GM11168 (cell line): ENCODE data around the gene CHDH.

Source experiments
- in situ Hi-C: fragments of 300-500 bp; cut with MboI; formaldehyde crosslinking; loops from one replicate; pipeline ENCODE4 v1.12.0; 2022; ENCODE audit warnings: low sequenced_read_pairs; ENCODE audit not compliant: unreplicated experiment

CHDH gene

DNA sequence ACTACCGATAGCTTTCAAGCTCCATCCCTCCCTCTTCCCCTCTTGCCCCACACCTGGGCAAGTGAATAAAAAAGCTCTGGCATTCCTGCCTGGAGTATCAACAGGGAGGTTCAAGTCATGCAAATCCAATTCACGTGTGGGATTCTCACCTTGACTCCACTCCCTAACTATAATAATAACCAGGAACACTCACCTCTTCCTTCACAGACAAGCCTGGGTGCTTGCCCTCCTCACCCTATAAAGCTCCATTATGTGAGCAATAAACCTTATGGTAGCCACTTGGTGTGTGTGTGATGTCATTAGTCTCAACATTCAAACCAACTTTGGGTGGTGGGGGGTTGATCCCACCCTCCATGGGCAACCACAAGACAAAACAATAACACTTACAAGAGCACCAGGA is 16.6 kb downstream of the CHDH start:
- in situ Hi-C loops = no loop called here

DNA sequence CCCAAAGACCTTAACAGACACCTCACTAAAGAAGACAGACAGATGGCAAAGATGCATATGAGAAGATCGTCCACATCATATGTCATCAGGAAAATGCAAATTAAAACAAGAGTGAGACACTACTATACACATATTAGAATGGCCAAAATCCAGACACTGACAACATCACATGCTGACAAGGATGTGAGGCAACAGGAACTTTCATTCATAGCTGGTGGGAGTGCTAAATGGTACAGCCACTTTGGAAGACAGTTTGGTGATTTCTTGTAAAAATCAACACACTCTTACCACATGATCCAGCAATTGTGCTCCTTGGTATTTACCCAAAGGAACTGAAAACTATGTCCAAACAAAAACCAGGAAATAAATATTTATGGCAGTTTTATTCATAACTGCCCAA is 17.6 kb downstream of the CHDH start:
- in situ Hi-C loops = no loop called here

DNA sequence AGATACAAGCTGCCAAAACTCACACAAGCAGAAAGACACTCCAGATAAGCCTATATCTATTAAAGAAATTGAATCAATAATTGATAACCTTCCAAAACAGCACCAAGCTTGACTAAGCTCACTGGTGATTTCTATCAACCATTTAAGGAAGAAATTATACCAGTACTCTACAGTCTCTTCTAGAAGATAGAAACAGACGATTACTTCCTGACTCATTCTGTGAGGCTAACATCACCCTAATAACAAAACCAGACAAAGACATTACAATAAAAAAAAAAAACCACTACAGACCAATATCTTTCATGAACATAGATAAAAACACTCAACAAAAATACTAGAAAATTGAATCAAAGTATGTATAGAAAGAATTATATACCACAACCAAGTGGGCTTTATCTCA is 20.2 kb downstream of the CHDH start:
- in situ Hi-C loops = no loop called here

DNA sequence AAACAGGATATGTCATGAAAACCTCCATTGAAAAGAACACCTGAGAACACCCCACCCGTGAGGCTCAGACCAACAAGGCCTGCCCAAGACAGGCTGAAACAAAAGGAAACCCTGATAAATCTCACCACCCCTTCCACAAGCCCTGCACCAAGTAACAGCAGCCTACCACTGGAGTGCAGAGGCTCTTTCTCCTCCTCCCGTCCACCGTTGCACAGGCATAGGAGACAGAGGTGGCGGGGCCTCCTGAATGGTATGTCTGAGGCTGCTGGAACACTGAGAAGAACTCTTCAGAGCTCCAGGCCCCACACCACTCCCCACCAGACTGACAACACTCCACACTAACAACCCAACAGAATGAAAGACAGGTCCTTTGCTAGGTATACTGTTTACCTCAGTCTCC is 21.4 kb downstream of the CHDH start:
- in situ Hi-C loops = no loop called here

DNA sequence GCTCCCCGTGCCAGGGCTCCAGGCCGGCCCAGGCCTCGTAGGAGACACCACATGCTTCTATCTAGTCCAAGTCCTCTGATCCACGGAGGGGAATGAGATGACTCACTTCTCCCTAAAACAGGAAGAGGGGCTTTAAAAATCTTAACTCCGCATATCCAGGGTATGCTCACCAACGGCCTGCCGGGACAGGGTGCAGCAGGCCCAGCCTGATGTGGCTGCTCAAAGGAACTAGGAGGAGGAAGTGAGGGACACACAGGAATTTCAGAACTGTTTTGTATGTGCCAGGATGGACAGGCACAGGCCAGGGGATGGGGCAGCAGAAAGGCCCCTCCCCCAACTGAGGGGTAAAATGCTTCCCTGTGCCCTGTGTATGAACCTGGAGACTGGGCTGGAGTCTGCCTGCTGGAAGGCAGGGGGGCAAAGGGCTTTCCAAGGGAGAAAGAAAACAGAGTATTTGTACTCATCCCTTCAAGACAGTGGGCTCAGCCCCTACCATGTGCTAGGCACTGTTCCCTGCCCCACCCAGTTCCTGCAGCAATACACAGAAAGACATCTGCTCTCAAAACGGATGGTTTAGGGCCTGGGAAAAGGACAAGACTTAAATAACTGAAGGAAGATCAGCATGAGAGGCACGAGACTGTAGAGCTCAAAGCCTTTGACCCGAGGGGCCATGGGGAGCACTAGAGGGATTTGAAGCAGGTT is 22.1 kb downstream of the CHDH start:
- in situ Hi-C loops = no loop called here

DNA sequence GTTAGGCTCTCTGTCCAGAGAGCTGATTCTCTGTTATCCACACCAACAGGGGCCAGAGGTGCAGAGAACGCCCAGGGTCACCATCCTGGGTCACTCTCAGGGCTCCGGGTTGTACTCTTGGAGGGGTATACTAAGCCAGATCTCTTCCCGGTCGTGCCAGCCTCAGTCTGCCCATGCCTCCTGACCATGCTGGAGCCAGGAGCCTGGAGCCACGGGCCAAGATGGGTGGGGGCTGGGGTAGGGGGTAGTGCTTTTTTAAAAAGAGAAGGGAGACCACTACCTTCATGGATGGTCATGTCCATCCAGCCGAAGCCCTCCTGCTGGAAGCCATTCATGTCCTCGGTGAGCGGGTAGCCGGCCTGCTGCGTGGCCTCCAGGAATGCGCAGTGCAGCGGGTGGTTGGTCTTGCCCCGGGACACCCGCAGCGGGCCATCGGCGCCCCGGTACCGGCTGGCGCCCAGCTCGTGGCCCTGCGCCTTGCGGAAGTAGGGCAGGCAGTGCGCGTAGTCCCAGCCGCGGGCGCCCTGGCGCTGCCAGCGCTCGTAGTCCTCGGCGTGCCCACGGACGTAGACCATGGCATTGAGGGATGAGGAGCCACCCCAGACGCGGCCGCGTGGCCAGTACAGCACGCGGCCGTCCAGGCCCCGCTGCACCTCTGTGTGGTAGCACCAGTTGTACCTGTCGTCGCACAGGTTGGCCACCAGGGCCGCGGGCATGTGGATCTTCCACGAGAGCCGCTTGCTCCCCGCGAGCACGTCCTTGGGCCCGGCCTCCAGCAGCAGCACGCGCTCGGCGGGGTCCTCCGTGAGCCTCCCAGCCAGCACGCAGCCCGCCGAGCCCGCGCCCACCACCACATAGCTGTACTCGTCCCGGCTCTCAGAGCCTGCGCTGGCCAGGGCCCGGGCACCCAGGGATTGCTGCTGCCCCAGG is 22.9 kb downstream of the CHDH start:
- in situ Hi-C loops = no loop called here

DNA sequence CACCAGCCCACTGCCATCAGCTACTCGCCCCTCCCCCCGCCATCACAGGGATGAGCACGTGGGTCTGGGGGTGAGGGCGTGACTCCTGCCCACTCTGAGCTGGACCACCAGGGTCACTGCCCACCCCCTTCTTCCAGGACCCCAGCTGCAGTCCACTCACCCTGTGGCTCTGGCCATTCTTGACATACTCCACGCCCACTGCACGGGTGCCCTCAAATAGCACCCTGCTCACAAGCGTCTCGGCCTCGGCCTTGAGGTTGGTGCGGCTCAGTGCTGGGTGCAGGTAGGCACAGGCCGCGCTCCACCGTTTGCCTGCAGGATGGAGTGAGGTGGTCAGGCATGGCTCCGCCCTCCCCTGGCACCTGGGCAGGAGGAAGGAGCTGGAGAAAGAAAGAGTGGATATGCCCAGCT is 23.9 kb downstream of the CHDH start:
- in situ Hi-C loops = no loop called here

DNA sequence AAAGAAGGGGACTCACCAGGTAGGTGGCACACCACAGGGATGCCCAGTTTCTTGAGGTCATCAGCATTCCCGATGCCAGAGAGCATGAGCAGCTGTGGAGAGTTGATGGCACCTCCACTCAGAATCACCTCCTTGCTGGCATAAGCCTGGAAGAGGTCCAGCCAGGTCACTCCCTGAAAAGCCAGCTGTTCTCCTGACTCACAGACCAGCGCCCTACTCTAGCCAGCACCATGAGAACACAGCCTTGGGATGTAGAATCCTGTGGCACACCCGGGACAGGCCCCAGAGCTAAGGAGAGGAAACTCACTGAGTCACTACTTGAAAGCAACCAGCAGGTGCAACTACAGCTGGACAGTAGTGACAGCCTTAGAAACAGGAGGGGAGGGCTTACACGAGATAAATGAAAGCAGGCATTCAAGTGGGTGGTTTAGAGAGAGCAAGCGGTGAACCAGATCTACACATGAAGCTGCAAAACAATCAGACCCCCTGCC is 24.5 kb downstream of the CHDH start:
- in situ Hi-C loops = no loop called here

DNA sequence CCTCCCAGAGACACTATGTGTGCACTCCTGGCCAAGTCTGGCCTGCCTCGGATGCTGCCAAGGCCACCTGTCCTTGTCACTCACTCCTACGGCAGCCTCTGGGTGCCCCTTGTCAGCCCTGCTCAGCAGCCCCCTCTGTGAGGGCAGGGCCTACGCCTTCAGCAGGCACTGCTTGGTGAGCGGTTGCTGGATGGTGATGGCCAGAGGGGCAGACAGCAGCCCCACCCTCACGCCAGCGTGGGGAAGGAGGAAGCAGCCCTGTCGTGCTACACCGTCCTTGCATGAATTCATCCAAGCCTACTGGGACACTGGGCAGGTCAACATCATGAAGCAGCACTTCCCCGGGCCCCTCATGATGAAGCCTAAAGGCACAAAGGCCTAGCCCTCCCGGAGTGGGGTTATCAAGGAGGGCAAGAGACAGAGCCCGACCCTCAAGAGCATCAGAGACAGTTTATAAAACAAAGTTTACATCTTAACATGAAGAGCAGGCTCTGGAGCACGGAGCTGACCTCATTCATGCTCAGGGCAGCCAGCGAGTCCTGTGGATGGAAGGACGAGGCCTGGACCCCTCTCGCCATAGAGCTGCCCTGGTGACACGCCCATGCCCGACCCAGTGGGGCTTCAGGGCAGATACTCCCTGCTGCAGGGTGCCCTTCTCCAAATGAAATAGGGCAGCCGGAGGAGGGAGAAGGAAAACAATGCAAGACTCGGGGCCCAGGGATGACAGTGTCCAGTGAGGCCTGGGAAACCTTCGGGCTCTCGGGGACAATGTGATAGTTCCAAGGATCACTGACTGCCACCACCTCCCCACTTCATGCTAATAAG is 25.3 kb downstream of the CHDH start:
- in situ Hi-C loops = no loop called here

DNA sequence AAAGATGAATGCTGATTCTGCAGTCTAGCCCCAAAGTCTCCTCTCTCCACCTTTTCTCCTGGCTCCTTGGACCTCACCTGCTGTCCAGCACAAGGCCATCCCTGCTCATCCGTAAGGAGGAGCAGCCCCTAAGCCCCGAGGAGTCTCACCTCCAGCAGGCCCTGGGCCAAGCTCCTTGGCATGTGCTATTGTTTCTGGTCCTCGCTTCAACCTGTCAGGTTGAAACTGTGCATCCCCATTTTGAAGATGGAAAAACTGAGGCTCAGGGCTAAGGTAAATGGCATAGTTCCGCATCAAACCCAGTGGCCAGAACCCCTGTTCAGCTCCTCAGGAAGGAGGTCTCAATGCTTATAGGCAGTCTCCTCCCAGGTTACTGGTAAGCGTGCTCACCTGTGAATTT is 26.1 kb downstream of the CHDH start:
- in situ Hi-C loops = no loop called here

DNA sequence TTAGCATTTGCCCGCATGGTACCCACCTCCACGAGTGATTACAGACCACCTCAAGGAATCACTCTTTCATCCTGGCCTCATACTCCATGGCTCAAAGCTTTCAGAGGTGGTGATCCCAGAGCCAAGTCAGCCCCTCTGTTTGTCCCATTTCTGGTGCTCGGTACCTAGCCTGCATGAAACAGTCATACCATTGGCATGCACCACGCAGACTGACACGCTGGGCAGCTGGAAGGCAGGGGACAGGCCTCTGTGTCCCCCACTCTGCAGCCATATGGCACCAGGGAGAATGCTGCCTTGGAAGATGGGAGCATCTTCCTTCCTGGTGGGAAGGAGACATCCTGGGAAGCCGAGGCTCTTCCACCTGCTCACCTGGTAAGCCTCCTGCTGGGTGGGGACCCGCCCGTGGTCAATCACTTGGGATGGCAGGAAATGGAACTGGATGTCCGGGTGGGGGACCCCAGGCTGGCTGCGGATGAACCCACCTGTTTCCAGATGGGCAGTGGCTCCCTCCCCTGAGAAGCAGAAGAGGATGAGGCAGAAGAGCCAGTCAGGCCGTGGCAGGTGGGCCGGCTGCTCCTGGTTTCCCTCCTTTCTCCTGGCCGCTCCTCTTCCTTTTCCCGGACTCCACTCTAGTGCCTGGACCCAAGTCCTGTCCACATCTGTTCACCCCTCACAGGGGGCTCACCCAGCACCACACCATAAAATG is 26.9 kb downstream of the CHDH start:
- in situ Hi-C loops = no loop called here

DNA sequence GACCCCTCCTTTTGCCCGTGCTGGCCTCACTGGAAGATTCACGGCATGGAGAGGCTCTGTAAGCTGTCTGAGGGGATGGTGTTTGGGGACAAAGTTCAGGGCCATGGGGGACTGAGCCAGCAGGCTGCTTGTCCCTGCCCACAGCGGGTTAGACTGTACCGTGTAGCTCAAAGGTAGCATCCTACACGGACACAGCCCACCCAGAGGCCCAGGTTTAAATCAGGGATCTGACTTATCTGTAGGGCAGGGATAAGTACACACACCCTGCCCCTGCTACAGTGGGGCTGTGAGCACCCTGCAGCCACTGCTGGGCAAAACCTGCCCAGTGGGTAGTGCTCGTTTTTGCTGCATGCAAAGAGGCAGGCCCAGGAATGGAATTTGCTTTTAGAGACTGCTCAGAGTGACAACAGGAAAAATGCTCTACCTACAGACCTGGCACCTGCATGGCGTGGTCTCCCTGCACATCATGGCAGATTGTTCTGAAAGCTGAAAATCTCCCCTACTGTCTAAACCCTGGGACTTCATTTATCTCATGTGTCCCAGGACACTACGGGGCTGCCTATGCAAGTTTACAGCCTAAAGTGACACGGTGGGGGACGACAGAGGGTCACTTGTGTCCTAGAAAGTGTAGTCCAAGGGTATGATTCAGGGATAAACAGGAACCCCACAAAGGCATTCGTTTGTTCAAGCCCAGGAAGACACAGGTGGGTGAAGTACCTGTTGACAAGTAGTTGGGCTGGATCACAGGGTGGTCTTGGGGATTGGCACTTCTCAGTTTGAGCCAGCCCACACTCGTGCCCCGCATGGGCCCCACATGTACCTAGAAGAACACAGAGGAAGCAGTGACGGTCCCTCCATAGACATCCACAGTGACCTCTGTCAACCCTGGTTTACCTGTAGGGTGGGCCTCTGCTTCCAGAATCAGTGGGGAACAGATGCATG is 27.7 kb downstream of the CHDH start:
- in situ Hi-C loops = no loop called here

DNA sequence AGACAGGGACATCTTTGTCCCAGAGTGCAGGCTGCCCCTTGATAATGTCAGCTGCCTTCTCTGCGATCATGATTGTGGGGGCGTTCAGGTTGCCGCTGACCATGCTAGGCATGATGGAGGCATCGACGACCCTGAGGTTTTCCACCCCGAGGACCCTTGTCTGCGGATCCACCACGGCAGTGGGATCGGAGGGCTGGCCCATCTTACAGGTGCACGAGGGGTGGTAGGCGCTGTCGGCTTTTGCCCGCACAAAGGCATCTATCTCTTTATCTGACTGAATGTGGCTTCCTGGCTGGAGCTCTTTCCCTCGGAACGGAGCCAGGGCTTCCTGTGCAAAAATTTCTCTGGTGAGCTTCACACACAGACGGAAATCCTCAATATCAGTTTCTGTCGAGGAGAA is 28.4 kb downstream of the CHDH start:
- in situ Hi-C loops = no loop called here

DNA sequence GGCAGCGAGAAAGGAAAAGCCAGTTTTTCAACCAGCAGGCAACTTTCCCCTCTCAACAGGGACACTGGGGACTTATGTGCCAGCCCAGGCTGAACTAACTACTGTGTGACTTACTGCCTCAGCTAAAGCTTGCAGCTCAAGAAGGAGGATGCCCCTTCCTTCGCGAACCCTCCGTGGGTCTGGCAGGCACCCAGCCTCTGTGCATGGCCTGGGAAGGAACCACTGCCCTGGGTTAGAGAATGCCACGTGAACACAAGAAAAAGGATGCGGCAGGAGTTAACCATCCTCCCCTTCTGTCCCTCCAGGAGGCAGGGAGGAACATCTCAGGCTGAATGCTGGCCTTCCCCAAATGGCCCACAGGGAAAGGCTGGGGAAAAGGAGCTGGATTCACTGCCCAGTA is 29.0 kb downstream of the CHDH start:
- in situ Hi-C loops = no loop called here

DNA sequence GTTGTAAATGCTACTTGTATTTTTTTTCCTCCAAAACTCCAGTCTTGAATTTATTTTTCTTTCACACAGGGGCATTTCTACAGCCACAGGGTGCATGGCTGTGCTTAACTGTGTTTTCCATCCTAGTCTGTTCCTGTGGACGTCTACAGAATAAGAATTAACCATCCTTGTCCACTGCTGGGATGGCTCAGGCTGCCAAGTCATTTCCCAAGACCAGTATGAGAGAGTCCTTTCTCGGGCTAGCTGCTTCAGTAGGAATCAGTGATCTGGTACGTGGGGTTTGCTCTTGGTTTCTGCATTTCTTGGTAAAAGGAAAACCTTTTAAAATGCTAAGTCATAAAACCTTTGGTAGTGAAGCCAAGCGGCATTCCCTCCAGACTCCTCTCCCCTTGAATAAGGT is 29.8 kb downstream of the CHDH start:
- in situ Hi-C loops = no loop called here

DNA sequence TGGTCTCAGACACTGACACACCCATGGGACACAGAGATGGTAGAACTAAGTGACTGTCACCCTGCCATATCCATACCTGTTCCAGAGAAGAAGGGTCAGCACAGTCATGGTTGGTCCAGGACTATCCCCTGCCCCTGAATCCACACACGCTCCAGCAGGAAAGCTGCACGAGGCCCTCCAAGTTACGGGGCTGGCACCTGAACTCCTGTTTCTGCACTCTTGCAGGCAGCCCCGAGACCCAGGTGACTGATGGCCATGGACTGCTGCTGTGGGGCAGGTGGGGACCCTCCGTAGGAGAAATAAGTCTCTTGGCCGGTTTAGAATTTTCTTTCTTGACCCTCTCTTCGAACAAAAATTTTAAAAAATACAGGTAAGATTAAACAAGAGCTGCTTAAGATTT is 30.6 kb downstream of the CHDH start:
- in situ Hi-C loops = no loop called here

DNA sequence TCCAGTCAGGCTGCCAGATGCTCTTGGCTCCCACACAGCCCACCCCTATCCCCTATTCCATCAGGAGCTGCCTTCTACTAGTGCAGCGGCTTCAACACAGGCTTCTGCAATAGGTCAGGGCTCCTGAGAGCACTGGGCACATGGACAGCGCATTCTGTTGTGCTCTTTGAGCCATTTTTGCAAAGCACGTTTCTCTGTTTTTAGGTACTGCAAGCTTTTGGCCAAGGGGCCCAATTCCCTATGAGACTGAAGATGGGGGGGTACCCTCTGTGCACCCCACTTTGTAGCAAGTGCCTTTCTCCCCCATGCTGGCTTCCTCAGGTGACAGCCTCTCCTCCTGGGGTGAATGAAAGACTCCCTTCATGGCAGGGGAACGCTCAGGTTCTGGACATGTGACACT is 31.2 kb downstream of the CHDH start:
- in situ Hi-C loops = no loop called here

DNA sequence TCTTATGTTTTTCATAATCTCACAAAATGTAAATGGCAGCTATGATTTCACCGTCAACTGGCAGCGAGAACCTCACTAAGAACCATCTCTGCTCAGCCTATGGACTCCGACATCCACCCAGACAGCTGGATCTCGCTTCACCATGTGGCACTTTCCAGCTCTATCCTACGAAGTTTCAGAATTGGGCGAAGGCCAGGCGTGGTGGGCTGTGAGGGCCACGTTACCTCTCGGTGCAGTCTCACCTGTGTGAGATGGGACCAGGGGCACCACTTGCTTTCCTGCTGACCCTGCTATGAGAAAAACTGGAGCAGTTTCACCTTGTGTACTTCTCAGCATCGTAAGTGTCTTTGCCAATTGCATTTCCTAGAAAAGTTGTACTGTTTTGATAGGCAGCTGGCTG is 32.3 kb downstream of the CHDH start:
- in situ Hi-C loops = no loop called here

DNA sequence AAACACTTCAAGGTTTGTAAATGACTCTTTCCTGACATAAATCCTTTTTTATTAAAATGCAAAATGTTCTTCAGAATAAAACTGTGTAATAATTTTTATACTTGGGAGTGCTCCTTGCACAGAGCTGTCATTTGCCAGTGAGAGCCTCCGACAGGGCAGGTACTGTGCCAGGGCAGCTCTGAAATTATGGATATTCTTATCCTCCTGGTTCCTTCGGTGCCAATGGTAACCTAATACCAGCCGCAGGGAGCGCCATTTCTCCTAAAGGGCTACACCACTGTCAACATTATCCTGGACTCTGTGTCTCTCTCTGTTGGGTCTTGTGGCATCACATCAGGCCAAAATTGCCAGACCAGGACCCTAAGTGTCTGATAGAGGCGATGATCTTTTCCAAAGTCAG is 33.0 kb downstream of the CHDH start:
- in situ Hi-C loops = no loop called here
